ENCODE results near the gene GRIK1.

GRIK1 gene

GRCh38 chr21:29797155-29797554 is 142.6 kb downstream of the GRIK1 start:
- no peak for TF ChIP-seq CTCF (IDR thresholded peaks at IDR 0.05)

GRCh38 chr21:29793712-29794111 is 146.1 kb downstream of the GRIK1 start:
- no peak for TF ChIP-seq CTCF (IDR thresholded peaks at IDR 0.05)

- TF ChIP-seq CTCF (IDR thresholded peaks at IDR 0.05): no peak
Measured at GRCh38 chr21:29789393-29789792, 150.4 kb downstream of the GRIK1 start.

- TF ChIP-seq CTCF (IDR thresholded peaks at IDR 0.05): no peak
Measured at GRCh38 chr21:29788752-29789151, 151.0 kb downstream of the GRIK1 start.

- TF ChIP-seq CTCF (IDR thresholded peaks at IDR 0.05): no peak
Measured at GRCh38 chr21:29787361-29787909, 152.4 kb downstream of the GRIK1 start.

GRCh38 chr21:29786496-29787360 is 153.1 kb downstream of the GRIK1 start:
- no peak for TF ChIP-seq CTCF (IDR thresholded peaks at IDR 0.05)

GRCh38 chr21:29777160-29777559 is 162.6 kb downstream of the GRIK1 start:
- TF ChIP-seq CTCF (IDR thresholded peaks at IDR 0.05): no peak

All from LNCAP (cell line).